HUES64 (cell line): ENCODE results near the gene DSCAML1.

ENCODE experiments used
- H3K27ac ChIP-seq: 2 replicates; pipeline ENCODE4 v1.7.0; 2013; ENCODE audit warnings: low read depth, low read length, inconsistent platforms
- H3K27me3 ChIP-seq: 2 replicates; pipeline ENCODE4 v1.6.1; 2013; ENCODE audit warnings: mild to moderate bottlenecking, low read length; ENCODE audit not compliant: insufficient read depth
- H3K36me3 ChIP-seq: 2 replicates; pipeline ENCODE4 v1.6.1; 2013; ENCODE audit warnings: mild to moderate bottlenecking, low read length; ENCODE audit not compliant: insufficient read depth
- H3K4me1 ChIP-seq: 2 replicates; pipeline ENCODE4 v1.6.1; 2013; ENCODE audit warnings: mild to moderate bottlenecking, low read length, moderate library complexity; ENCODE audit not compliant: insufficient read depth
- H3K4me3 ChIP-seq: 2 replicates; pipeline ENCODE4 v1.5.1; 2013; ENCODE audit warnings: mild to moderate bottlenecking, low read length, moderate library complexity
- H3K9ac ChIP-seq: 2 replicates; pipeline ENCODE4 v1.6.1; 2013; ENCODE audit warnings: mild to moderate bottlenecking, low read depth, low read length
- H3K9me3 ChIP-seq: 2 replicates; pipeline ENCODE4 v1.6.1; 2013; ENCODE audit warnings: low read depth, low read length; ENCODE audit not compliant: insufficient read depth
- WGBS: fragments of 150-250, 120-280 bp; methylation state at CpG from one replicate; pipeline ENCODE4 v1.1.7; 2013; ENCODE audit warnings: missing lambda C conversion rate; 5-methylcytosine and 5-hydroxymethylcytosine counted together

The DSCAML1 gene

GRCh38 chr11:117604336-117604995, 192.6 kb downstream of the DSCAML1 start:
- no peak overlapping the region for H3K27ac ChIP-seq
- H3K36me3 ChIP-seq: no peaks in the 10 kb centered on the region
- H3K9me3 ChIP-seq: no peaks in the 10 kb centered on the region
- H3K9ac ChIP-seq: no peak overlapping the region
- H3K4me3 ChIP-seq: no peak overlapping the region
- H3K4me1 ChIP-seq: peaks cover 25% of the 10 kb centered on the region
- peaks cover 10% of the 10 kb centered on the region for H3K27me3 ChIP-seq
- 63% methylated on average over 13 of the region's 14 CpGs for WGBS

GRCh38 chr11:117603932-117604331, 193.1 kb downstream of the DSCAML1 start:
- Histone ChIP-seq H3K36me3 (no peaks in the 10 kb centered on the region), H3K9me3 (no peaks in the 10 kb centered on the region)
- 88% methylated on average over 5 of the region's 5 CpGs for WGBS

GRCh38 chr11:117601006-117601708, 195.9 kb downstream of the DSCAML1 start:
- Histone ChIP-seq H3K4me3 (no peak overlapping the region), H3K4me1 (peaks cover 21% of the 10 kb centered on the region), H3K36me3 (no peaks in the 10 kb centered on the region), H3K27ac (no peak overlapping the region), H3K9me3 (no peaks in the 10 kb centered on the region), H3K9ac (no peak overlapping the region), H3K27me3 (no peaks in the 10 kb centered on the region)
- 78% methylated on average over 9 of the region's 9 CpGs for WGBS

More at GRCh38 chr11:117603932-117604331, 193.1 kb downstream of the DSCAML1 start:
- Histone ChIP-seq H3K4me1 (peaks cover 25% of the 10 kb centered on the region), H3K9ac (no peak overlapping the region), H3K27ac (no peak overlapping the region), H3K27me3 (peaks cover 10% of the 10 kb centered on the region), H3K4me3 (no peak overlapping the region)

GRCh38 chr11:117600234-117600783, 196.7 kb downstream of the DSCAML1 start:
- Histone ChIP-seq H3K27ac (no peak overlapping the region), H3K36me3 (no peaks in the 10 kb centered on the region), H3K9me3 (no peaks in the 10 kb centered on the region), H3K4me1 (peaks cover 18% of the 10 kb centered on the region), H3K9ac (no peak overlapping the region), H3K27me3 (no peaks in the 10 kb centered on the region), H3K4me3 (no peak overlapping the region)
- 49% methylated on average over 10 of the region's 10 CpGs for WGBS

- no peak overlapping the region for H3K9ac ChIP-seq
- no peaks in the 10 kb centered on the region; the same call in 1 of the 2 replicates for H3K27me3 ChIP-seq
- H3K4me1 ChIP-seq: peaks cover 18% of the 10 kb centered on the region
- WGBS: 42% methylated on average over 5 of the region's 7 CpGs
- no peak overlapping the region for H3K27ac ChIP-seq
- H3K36me3 ChIP-seq: no peaks in the 10 kb centered on the region
- no peaks in the 10 kb centered on the region for H3K9me3 ChIP-seq
- H3K4me3 ChIP-seq: no peak overlapping the region
These were observed 199.9 kb downstream of the DSCAML1 start for GRCh38 chr11:117597071-117597470.

GRCh38 chr11:117595440-117595839, 201.6 kb downstream of the DSCAML1 start:
- Histone ChIP-seq H3K4me1 (peaks cover 6% of the 10 kb centered on the region), H3K36me3 (no peaks in the 10 kb centered on the region), H3K9ac (no peak overlapping the region), H3K27ac (no peak overlapping the region), H3K9me3 (no peaks in the 10 kb centered on the region), H3K27me3 (no peaks in the 10 kb centered on the region; the same call in 1 of the 2 replicates), H3K4me3 (no peak overlapping the region)
- WGBS: 63% methylated on average over 5 of the region's 6 CpGs

- H3K4me3 ChIP-seq: no peak overlapping the region
- H3K27me3 ChIP-seq: no peaks in the 10 kb centered on the region; the same call in 1 of the 2 replicates
- H3K9me3 ChIP-seq: no peaks in the 10 kb centered on the region
- H3K27ac ChIP-seq: no peak overlapping the region
- peaks cover 2% of the 10 kb centered on the region; the same call in 1 of the 2 replicates for H3K4me1 ChIP-seq
- no peak overlapping the region for H3K9ac ChIP-seq
- WGBS: no CpG with 5 or more reads among the region's 1 CpG
- H3K36me3 ChIP-seq: no peaks in the 10 kb centered on the region
These were observed 202.3 kb downstream of the DSCAML1 start for GRCh38 chr11:117594721-117595120.

- H3K27me3 ChIP-seq: no peaks in the 10 kb centered on the region; the same call in 1 of the 2 replicates
These were observed 204.0 kb downstream of the DSCAML1 start for GRCh38 chr11:117593065-117593464.

GRCh38 chr11:117591316-117592039, 205.5 kb downstream of the DSCAML1 start:
- Histone ChIP-seq H3K4me3 (no peak overlapping the region), H3K9ac (no peak overlapping the region), H3K27ac (no peak overlapping the region), H3K9me3 (no peaks in the 10 kb centered on the region), H3K4me1 (no peaks in the 10 kb centered on the region), H3K27me3 (peaks cover 7% of the 10 kb centered on the region; the same call in 1 of the 2 replicates), H3K36me3 (no peaks in the 10 kb centered on the region)
- 92% methylated on average over 16 of the region's 16 CpGs for WGBS

More at GRCh38 chr11:117593065-117593464, 204.0 kb downstream of the DSCAML1 start:
- no peaks in the 10 kb centered on the region for H3K4me1 ChIP-seq
- no peak overlapping the region for H3K27ac ChIP-seq
- H3K36me3 ChIP-seq: no peaks in the 10 kb centered on the region
- no peaks in the 10 kb centered on the region for H3K9me3 ChIP-seq
- WGBS: 92% methylated on average over 10 of the region's 10 CpGs
- H3K9ac ChIP-seq: no peak overlapping the region
- H3K4me3 ChIP-seq: no peak overlapping the region

GRCh38 chr11:117589063-117589462, 208.0 kb downstream of the DSCAML1 start:
- no peak overlapping the region for H3K9ac ChIP-seq
- H3K4me1 ChIP-seq: peaks cover 5% of the 10 kb centered on the region; the same call in 1 of the 2 replicates
- WGBS: 88% methylated on average over 11 of the region's 11 CpGs
- H3K27me3 ChIP-seq: peaks cover 23% of the 10 kb centered on the region
- no peak overlapping the region for H3K4me3 ChIP-seq
- no peaks in the 10 kb centered on the region for H3K9me3 ChIP-seq
- H3K36me3 ChIP-seq: no peaks in the 10 kb centered on the region
- no peak overlapping the region for H3K27ac ChIP-seq
